Loucy (cell line): ENCODE results near the gene GTPBP1.

Source experiments
- H2AFZ ChIP-seq: fragments of 200-600 bp; sonication (generic); 2 replicates; pipeline ENCODE4 v1.6.0; 2016; ENCODE audit warnings: antibody characterized with exemption, mild to moderate bottlenecking, low read length, moderate library complexity
- H3F3A ChIP-seq: fragments of 200-600 bp; 2 replicates; pipeline ENCODE4 v1.6.0; 2016; ENCODE audit warnings: antibody characterized with exemption, low read depth, mild to moderate bottlenecking
- H3K27me3 ChIP-seq: fragments of 200-600 bp; sonication (generic); 2 replicates; pipeline ENCODE4 v1.6.1; 2014; ENCODE audit warnings: low read length, mild to moderate bottlenecking; ENCODE audit not compliant: insufficient read depth, poor library complexity, severe bottlenecking
- H3K36me3 ChIP-seq: fragments of 200-600 bp; sonication (generic); 2 replicates; pipeline ENCODE4 v1.6.1; 2016; ENCODE audit warnings: low read length; ENCODE audit not compliant: insufficient read depth
- H3K4me1 ChIP-seq: fragments of 200-600 bp; sonication (generic); 2 replicates; pipeline ENCODE4 v1.5.1; 2014; ENCODE audit warnings: low read length, mild to moderate bottlenecking; ENCODE audit not compliant: insufficient read depth, poor library complexity, severe bottlenecking
- H3K4me2 ChIP-seq: fragments of 200-600 bp; sonication (generic); 2 replicates; pipeline ENCODE4 v1.6.0; 2014; ENCODE audit warnings: antibody characterized with exemption, low read length, low read depth, mild to moderate bottlenecking; ENCODE audit not compliant: poor library complexity, severe bottlenecking
- H3K4me3 ChIP-seq: fragments of 200-600 bp; sonication (generic); 2 replicates; pipeline ENCODE4 v1.5.1; 2014; ENCODE audit warnings: low read length, mild to moderate bottlenecking, mixed read lengths; ENCODE audit not compliant: poor library complexity, severe bottlenecking
- H3K79me2 ChIP-seq: fragments of 200-600 bp; sonication (generic); 2 replicates; pipeline ENCODE4 v1.6.1; 2014; ENCODE audit warnings: low read length; ENCODE audit not compliant: insufficient read depth
- H3K9ac ChIP-seq: fragments of 200-600 bp; sonication (generic); 2 replicates; pipeline ENCODE4 v1.6.0; 2014; ENCODE audit warnings: mild to moderate bottlenecking, low read depth, low read length, moderate library complexity; ENCODE audit not compliant: poor library complexity, severe bottlenecking
- H3K9me2 ChIP-seq: fragments of 200-600 bp; sonication (generic); replicated peaks from 2 replicates; pipeline ENCODE4 v1.6.1; 2016; ENCODE audit warnings: low read depth, low read length, mixed read lengths
- H3K9me3 ChIP-seq: fragments of 200-600 bp; sonication (generic); 2 replicates; pipeline ENCODE4 v1.6.1; 2014; ENCODE audit warnings: mild to moderate bottlenecking, antibody characterized with exemption, low read length, low read depth; ENCODE audit not compliant: insufficient read depth
- H4K20me1 ChIP-seq: fragments of 200-600 bp; sonication (generic); 2 replicates; pipeline ENCODE4 v1.6.0; 2014; ENCODE audit warnings: antibody characterized with exemption, low read length, mild to moderate bottlenecking; ENCODE audit not compliant: insufficient read depth, poor library complexity, severe bottlenecking
- EZH2phosphoT487 ChIP-seq: fragments of 200-600 bp; IDR thresholded peaks from 2 replicates; pipeline ENCODE4 v1.6.1; 2018; ENCODE audit warnings: antibody characterized with exemption, mild to moderate bottlenecking, moderate library complexity, borderline replicate concordance
- TF ChIP-seq, protein P1 (sequence below): fragments of 200-600 bp; sonication (generic); conservative IDR thresholded peaks from 2 replicates; pipeline ENCODE4 v1.5.1; 2014; ENCODE audit warnings: mild to moderate bottlenecking, antibody characterized with exemption, low read length

GTPBP1 gene

DNA sequence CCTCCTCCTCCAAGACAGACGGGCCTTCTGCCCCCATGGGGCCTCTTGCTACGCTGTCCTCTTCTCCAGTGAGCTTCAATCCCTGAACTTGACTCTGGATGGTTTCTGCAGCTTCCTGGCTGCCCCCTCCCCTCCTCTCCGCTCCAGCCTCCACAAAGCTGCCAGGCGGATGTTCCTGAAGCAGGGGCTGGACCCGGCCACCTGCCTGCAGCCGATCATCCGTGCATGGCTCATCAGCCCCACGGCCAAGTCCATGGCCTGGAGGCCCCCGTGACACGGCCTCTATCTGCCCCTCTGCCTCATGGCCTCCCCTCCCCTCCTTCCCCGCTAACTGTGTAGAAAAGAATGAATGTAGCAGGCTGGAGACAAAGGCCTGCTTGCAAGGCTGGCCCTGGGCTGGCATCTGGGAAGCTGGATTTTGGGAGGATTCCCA is 56.8 kb downstream of the GTPBP1 start:
- H3K4me1 ChIP-seq, result peaks cover 12% of the 10 kb centered on the region
- peaks cover 9% of the 10 kb centered on the region; the same call in 1 of the 2 replicates for H3K79me2 ChIP-seq
- H3K27me3 ChIP-seq, result no peaks in the 10 kb centered on the region
- H2AFZ ChIP-seq, result no peak overlapping the region
- H3K9ac ChIP-seq, result no peak overlapping the region
- TF ChIP-seq, protein P1, sequence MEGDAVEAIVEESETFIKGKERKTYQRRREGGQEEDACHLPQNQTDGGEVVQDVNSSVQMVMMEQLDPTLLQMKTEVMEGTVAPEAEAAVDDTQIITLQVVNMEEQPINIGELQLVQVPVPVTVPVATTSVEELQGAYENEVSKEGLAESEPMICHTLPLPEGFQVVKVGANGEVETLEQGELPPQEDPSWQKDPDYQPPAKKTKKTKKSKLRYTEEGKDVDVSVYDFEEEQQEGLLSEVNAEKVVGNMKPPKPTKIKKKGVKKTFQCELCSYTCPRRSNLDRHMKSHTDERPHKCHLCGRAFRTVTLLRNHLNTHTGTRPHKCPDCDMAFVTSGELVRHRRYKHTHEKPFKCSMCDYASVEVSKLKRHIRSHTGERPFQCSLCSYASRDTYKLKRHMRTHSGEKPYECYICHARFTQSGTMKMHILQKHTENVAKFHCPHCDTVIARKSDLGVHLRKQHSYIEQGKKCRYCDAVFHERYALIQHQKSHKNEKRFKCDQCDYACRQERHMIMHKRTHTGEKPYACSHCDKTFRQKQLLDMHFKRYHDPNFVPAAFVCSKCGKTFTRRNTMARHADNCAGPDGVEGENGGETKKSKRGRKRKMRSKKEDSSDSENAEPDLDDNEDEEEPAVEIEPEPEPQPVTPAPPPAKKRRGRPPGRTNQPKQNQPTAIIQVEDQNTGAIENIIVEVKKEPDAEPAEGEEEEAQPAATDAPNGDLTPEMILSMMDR, result no peak
- TF ChIP-seq EZH2phosphoT487, result no peak
- H3F3A ChIP-seq, result no peaks in the 10 kb centered on the region
- H3K9me2 ChIP-seq, result no peaks in the 10 kb centered on the region
- no peak overlapping the region for H3K4me2 ChIP-seq
- no peak overlapping the region for H3K4me3 ChIP-seq
- H3K36me3 ChIP-seq, result no peaks in the 10 kb centered on the region
- H3K9me3 ChIP-seq, result no peaks in the 10 kb centered on the region
- H4K20me1 ChIP-seq, result no peaks in the 10 kb centered on the region

DNA sequence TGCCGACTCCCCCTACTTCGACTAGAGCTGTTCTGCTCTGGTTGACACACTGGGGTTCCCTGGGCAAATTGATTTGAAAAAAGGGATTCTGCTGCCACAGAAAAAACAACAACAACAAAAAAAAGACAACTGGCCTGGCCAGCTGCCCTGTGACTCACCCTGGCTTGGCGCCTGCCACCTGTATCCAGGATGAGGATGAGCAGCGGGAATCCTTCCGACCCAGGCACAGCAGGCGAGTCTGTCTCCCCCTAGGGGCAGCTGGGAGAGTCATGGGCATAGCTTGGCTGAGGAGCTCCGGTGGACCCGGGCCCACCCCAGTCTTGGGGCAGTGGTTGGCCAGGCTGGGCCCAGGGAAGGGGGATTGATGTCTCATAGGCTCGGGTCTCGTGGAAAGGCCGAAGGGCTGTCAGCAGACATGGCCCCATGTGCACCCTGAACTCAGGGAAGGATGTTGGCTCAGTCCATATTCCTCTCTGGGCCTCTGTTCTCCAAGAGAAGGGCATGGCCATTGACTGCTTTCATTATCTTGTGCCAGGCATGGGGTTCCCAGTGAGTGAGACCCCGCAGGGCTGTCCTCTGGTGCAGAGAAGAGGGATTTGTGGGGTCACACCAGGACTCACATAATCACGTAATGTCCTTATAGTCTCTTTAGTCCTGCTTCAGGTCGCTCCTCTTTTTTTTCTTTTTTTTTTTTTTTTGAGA is 60.5 kb downstream of the GTPBP1 start:
- H4K20me1 ChIP-seq, result no peaks in the 10 kb centered on the region
- TF ChIP-seq, protein P1, result peak; percentile 85
- TF ChIP-seq EZH2phosphoT487, result no peak
- H3K27me3 ChIP-seq, result no peaks in the 10 kb centered on the region
- no peak overlapping the region for H3K4me2 ChIP-seq
- no peaks in the 10 kb centered on the region for H3K9me2 ChIP-seq
- H3K79me2 ChIP-seq, result no peaks in the 10 kb centered on the region
- no peak overlapping the region for H3K4me3 ChIP-seq
- H2AFZ ChIP-seq, result no peak overlapping the region
- H3K9me3 ChIP-seq, result no peaks in the 10 kb centered on the region
- no peaks in the 10 kb centered on the region for H3K4me1 ChIP-seq
- peak overlapping the region; percentile 35 for H3K9ac ChIP-seq
- H3K36me3 ChIP-seq, result no peaks in the 10 kb centered on the region
- H3F3A ChIP-seq, result no peaks in the 10 kb centered on the region

DNA sequence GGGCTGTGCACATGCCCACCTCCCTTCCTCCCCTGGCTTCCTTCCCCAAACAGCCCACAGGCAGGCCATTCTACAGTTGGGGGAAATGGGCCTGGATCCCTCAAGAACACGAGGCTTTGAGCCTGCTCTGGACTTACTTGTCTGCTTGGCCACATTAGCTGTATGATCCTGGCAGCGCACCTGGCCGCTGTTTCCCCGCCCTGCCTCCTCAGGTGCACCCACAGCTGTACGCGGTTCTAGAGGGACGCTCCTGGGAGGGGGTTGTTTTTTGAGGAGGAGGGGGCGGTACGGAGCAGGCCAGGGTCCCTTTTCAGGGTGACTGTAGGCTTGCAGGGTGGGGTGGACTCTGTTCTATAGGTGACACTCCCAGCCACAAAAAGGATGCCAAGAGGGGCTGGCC is 61.6 kb downstream of the GTPBP1 start:
- H3K4me2 ChIP-seq, result no peak overlapping the region
- no peaks in the 10 kb centered on the region for H3K9me3 ChIP-seq
- no peaks in the 10 kb centered on the region for H3K36me3 ChIP-seq
- no peaks in the 10 kb centered on the region for H3K4me1 ChIP-seq
- no peaks in the 10 kb centered on the region for H3K9me2 ChIP-seq
- H3K4me3 ChIP-seq, result no peak overlapping the region
- H3K9ac ChIP-seq, result no peak overlapping the region
- H3K79me2 ChIP-seq, result no peaks in the 10 kb centered on the region
- no peaks in the 10 kb centered on the region for H4K20me1 ChIP-seq
- no peaks in the 10 kb centered on the region for H3F3A ChIP-seq
- H3K27me3 ChIP-seq, result no peaks in the 10 kb centered on the region
- no peak overlapping the region for H2AFZ ChIP-seq
- TF ChIP-seq, protein P1, result no peak
- no peak for TF ChIP-seq EZH2phosphoT487
